ENCODE data around the gene EFNA5. TPM values are rescaled to one million over a fixed set of nuclear protein-coding genes. Genes with fewer than 3 reads are reported as not detected.

EFNA5 gene
- total and polyA plus RNA-seq, 4 donors, result 0.14 to 0.93 (median 0.54) TPM

- 82% methylated on average over 2 of the region's 2 CpGs for WGBS
- TF ChIP-seq MAX (IDR thresholded peaks at IDR 0.05) (no peak), GABPA (IDR thresholded peaks at IDR 0.05 in 1 of 2, conservative IDR thresholded peaks at IDR 0.05 in 1 of 2) (no peak), NR2F2 (IDR thresholded peaks at IDR 0.05) (no peak), YY1 (IDR thresholded peaks at IDR 0.05) (no peak), CTCF (IDR thresholded peaks at IDR 0.05; ENCODE audit: low read depth, low read length, missing input control) (no peak), ZBTB33 (IDR thresholded peaks at IDR 0.05) (no peak), SP1 (IDR thresholded peaks at IDR 0.05) (no peak), FOXA1 (IDR thresholded peaks at IDR 0.05) (no peak), HNF4G (IDR thresholded peaks at IDR 0.05) (no peak), HNF4A (conservative IDR thresholded peaks at IDR 0.05) (no peak), RAD21 (IDR thresholded peaks at IDR 0.05) (no peak), RXRA (IDR thresholded peaks at IDR 0.05) (no peak), TAF1 (conservative IDR thresholded peaks at IDR 0.05) (no peak), EGR1 (IDR thresholded peaks at IDR 0.05; ENCODE audit: low read depth in 2 of 2) (no peak), JUND (IDR thresholded peaks at IDR 0.05) (no peak), FOXA2 (IDR thresholded peaks at IDR 0.05) (no peak)
- TF ChIP-seq, protein P1, sequence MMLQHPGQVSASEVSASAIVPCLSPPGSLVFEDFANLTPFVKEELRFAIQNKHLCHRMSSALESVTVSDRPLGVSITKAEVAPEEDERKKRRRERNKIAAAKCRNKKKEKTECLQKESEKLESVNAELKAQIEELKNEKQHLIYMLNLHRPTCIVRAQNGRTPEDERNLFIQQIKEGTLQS (IDR thresholded peaks at IDR 0.05), result no peak
- TF ChIP-seq, protein P2, sequence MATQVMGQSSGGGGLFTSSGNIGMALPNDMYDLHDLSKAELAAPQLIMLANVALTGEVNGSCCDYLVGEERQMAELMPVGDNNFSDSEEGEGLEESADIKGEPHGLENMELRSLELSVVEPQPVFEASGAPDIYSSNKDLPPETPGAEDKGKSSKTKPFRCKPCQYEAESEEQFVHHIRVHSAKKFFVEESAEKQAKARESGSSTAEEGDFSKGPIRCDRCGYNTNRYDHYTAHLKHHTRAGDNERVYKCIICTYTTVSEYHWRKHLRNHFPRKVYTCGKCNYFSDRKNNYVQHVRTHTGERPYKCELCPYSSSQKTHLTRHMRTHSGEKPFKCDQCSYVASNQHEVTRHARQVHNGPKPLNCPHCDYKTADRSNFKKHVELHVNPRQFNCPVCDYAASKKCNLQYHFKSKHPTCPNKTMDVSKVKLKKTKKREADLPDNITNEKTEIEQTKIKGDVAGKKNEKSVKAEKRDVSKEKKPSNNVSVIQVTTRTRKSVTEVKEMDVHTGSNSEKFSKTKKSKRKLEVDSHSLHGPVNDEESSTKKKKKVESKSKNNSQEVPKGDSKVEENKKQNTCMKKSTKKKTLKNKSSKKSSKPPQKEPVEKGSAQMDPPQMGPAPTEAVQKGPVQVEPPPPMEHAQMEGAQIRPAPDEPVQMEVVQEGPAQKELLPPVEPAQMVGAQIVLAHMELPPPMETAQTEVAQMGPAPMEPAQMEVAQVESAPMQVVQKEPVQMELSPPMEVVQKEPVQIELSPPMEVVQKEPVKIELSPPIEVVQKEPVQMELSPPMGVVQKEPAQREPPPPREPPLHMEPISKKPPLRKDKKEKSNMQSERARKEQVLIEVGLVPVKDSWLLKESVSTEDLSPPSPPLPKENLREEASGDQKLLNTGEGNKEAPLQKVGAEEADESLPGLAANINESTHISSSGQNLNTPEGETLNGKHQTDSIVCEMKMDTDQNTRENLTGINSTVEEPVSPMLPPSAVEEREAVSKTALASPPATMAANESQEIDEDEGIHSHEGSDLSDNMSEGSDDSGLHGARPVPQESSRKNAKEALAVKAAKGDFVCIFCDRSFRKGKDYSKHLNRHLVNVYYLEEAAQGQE (IDR thresholded peaks at IDR 0.05), result no peak
- DNase-seq (ENCODE audit: low spot score), result no peak
- Histone ChIP-seq H3K9me3 (ENCODE audit: control insufficient read depth in 4 of 4, low read length in 3 of 4) (no peaks in the 10 kb centered on the region), H3K27ac (ENCODE audit: low read depth in 1 of 2, low read length in 2 of 2) (no peak overlapping the region), H3K4me3 (ENCODE audit: low read depth in 1 of 3, low read length in 3 of 3) (no peak overlapping the region), H3K36me3 (ENCODE audit: control insufficient read depth in 4 of 4, insufficient read depth in 3 of 4, low read depth in 1 of 4, low read length in 3 of 4) (no peaks in the 10 kb centered on the region), H3K9ac (ENCODE audit: low read depth in 1 of 2, low read length in 2 of 2) (no peak overlapping the region), H3K27me3 (ENCODE audit: control insufficient read depth in 4 of 4, insufficient read depth in 4 of 4, low read length in 3 of 4) (no peaks in the 10 kb centered on the region), H3K4me1 (ENCODE audit: control insufficient read depth in 4 of 4, insufficient read depth in 4 of 4, low read length in 3 of 4) (no peaks in the 10 kb centered on the region)
These were observed 136.5 kb downstream of the EFNA5 start for GRCh38 chr5:107533910-107534876.

Data from liver (tissue), 9 donors.